Hepatocyte (in vitro differentiated cells): Measurements from ENCODE around the gene FBXO39. TPM values are rescaled to one million over a fixed set of nuclear protein-coding genes. Genes with fewer than 3 reads are reported as not detected.
A peak's percentile ranks its signal among the peaks of the same experiment; 100 is the strongest.
"Not testable (repeated sequence)": the region's sequence is repeated elsewhere in the genome, so short reads cannot be mapped to it uniquely, and the experiment has no call there.

Experiments
- DNase-seq: peaks from one replicate; pipeline ENCODE4 v3.0.0-alpha.2; 2016; ENCODE audit warnings: low spot score
- H2AFZ ChIP-seq: fragments of 200-600 bp; sonication (generic); 2 replicates; pipeline ENCODE4 v1.6.0; 2016; ENCODE audit warnings: antibody characterized with exemption, mild to moderate bottlenecking
- H3K27ac ChIP-seq: fragments of 200-600 bp; sonication (generic); 2 replicates; pipeline ENCODE4 v1.5.1; 2016; ENCODE audit warnings: mild to moderate bottlenecking
- H3K27me3 ChIP-seq: fragments of 200-600 bp; sonication (generic); 2 replicates; pipeline ENCODE4 v1.6.1; 2016
- H3K36me3 ChIP-seq: fragments of 200-600 bp; sonication (generic); replicated peaks from 2 replicates; pipeline ENCODE4 v1.5.1; 2016; ENCODE audit warnings: low read depth; ENCODE audit not compliant: insufficient read depth
- H3K4me1 ChIP-seq: fragments of 200-600 bp; sonication (generic); 2 replicates; pipeline ENCODE4 v1.5.1; 2016; ENCODE audit warnings: mild to moderate bottlenecking, moderate library complexity; ENCODE audit not compliant: insufficient read depth
- H3K4me2 ChIP-seq: fragments of 200-600 bp; sonication (generic); 2 replicates; pipeline ENCODE4 v1.6.0; 2016
- H3K4me3 ChIP-seq: fragments of 200-600 bp; sonication (generic); 2 replicates; pipeline ENCODE4 v1.5.1; 2016; ENCODE audit warnings: mild to moderate bottlenecking
- H3K79me2 ChIP-seq: fragments of 200-600 bp; sonication (generic); 2 replicates; pipeline ENCODE4 v1.6.0; 2017; ENCODE audit warnings: mild to moderate bottlenecking
- H3K9me2 ChIP-seq: fragments of 200-600 bp; sonication (generic); replicated peaks from 2 replicates; pipeline ENCODE4 v1.6.0; 2017; ENCODE audit warnings: mild to moderate bottlenecking; ENCODE audit not compliant: insufficient read depth
- H3K9me3 ChIP-seq: fragments of 200-600 bp; sonication (generic); 2 replicates; pipeline ENCODE4 v1.5.1; 2016; ENCODE audit warnings: low read depth, mild to moderate bottlenecking
- H4K20me1 ChIP-seq: fragments of 200-600 bp; sonication (generic); 2 replicates; pipeline ENCODE4 v1.6.0; 2016; ENCODE audit warnings: mild to moderate bottlenecking; ENCODE audit not compliant: insufficient read depth, poor library complexity, severe bottlenecking
- CTCF ChIP-seq: fragments of 200-600 bp; sonication (generic); IDR thresholded peaks from 2 replicates; pipeline ENCODE4 v1.5.1; 2016; ENCODE audit warnings: antibody characterized with exemption, mild to moderate bottlenecking; ENCODE audit not compliant: poor library complexity
- EZH2 ChIP-seq: fragments of 200-600 bp; sonication (generic); IDR thresholded peaks from 2 replicates; pipeline ENCODE4 v1.6.1; 2016; ENCODE audit warnings: antibody characterized with exemption, mild to moderate bottlenecking, borderline replicate concordance
- EZH2phosphoT487 ChIP-seq: fragments of 200-600 bp; sonication (generic); IDR thresholded peaks from one replicate; pipeline ENCODE4 v1.6.1; 2018; ENCODE audit warnings: antibody characterized with exemption, mild to moderate bottlenecking, low read depth, moderate library complexity; ENCODE audit not compliant: unreplicated experiment, severe bottlenecking
- WGBS: methylation state at CpG from one replicate; pipeline ENCODE4 v1.1.6; 2016; ENCODE audit warnings: low lambda C conversion rate; ENCODE audit errors: missing lambda C conversion rate; 5-methylcytosine and 5-hydroxymethylcytosine counted together
- polyA plus RNA-seq: library from polyadenylated mRNA; unstranded; fragments of >200 nt; fragmentation: Nextera tagmentation; extraction: Ambion mirVana; gene quantifications from 2 replicates; pipeline ENCODE4 v1.2.1, GENCODE V29; 2016
- total RNA-seq: library from RNA; depleted of rRNA; stranded (reverse); fragments of >200 nt; gene quantifications from 2 replicates; pipeline ENCODE4 v1.2.3, GENCODE V29; 2014

FBXO39 gene
- total RNA-seq, result not detected in 2 replicates
- polyA plus RNA-seq, result 0.28 TPM in 1 of 2 replicates, not detected in the other

- no peaks in the 10 kb centered on the region for H3K79me2 ChIP-seq
- no peak within 1 kb of the TSS for H2AFZ ChIP-seq
Measured at GRCh38 chr17:6775871-6776405, at the start of gene FBXO39. TSS of gene FBXO39 (plus strand) at chr17:6776215. CDS start at chr17:6779869, 3,654 bp downstream.

GRCh38 chr17:6729531-6729930, 46.5 kb upstream of the FBXO39 start:
- H3K27ac ChIP-seq, result no peak overlapping the region
- peaks cover 2% of the 10 kb centered on the region for H3K27me3 ChIP-seq
- H3K79me2 ChIP-seq, result no peaks in the 10 kb centered on the region
- no peaks in the 10 kb centered on the region for H3K4me1 ChIP-seq
- no peak for DNase-seq
- no peak overlapping the region for H2AFZ ChIP-seq
- no peak overlapping the region for H3K4me2 ChIP-seq
- no peaks in the 10 kb centered on the region for H3K9me2 ChIP-seq
- H4K20me1 ChIP-seq, result no peaks in the 10 kb centered on the region
- TF ChIP-seq CTCF, result no peak
- TF ChIP-seq EZH2, result no peak
- TF ChIP-seq EZH2phosphoT487, result no peak
- WGBS, result 29% methylated on average over 4 of the region's 4 CpGs
- no peaks in the 10 kb centered on the region for H3K9me3 ChIP-seq
- no peaks in the 10 kb centered on the region for H3K36me3 ChIP-seq
- H3K4me3 ChIP-seq, result no peak overlapping the region

More at GRCh38 chr17:6775871-6776405, at the start of gene FBXO39:
- Histone ChIP-seq H3K27ac (no peak within 1 kb of the TSS), H4K20me1 (no peaks in the 10 kb centered on the region), H3K4me3 (no peak within 1 kb of the TSS), H3K9me2 (no peaks in the 10 kb centered on the region), H3K27me3 (peaks cover 42% of the 10 kb centered on the region), H3K36me3 (no peaks in the 10 kb centered on the region), H3K9me3 (no peaks in the 10 kb centered on the region), H3K4me2 (peak within 1 kb of the TSS; percentile 77), H3K4me1 (no peaks in the 10 kb centered on the region)
- TF ChIP-seq EZH2 (peak; percentile 46), EZH2phosphoT487 (no peak)
- WGBS, result 6% methylated on average over 43 of the region's 49 CpGs
- no peak for DNase-seq

GRCh38 chr17:6746665-6747064, 29.4 kb upstream of the FBXO39 start:
- H4K20me1 ChIP-seq, H3K79me2 ChIP-seq, H3K4me3 ChIP-seq, H3K4me2 ChIP-seq, H3K4me1 ChIP-seq, H3K27me3 ChIP-seq, H2AFZ ChIP-seq, H3K9me2 ChIP-seq, H3K36me3 ChIP-seq, H3K27ac ChIP-seq, DNase-seq, H3K9me3 ChIP-seq: not testable (repeated sequence)
- WGBS, result 95% methylated on average over 6 of the region's 6 CpGs

GRCh38 chr17:6748617-6749016, 27.4 kb upstream of the FBXO39 start:
- Histone ChIP-seq H3K79me2 (no peaks in the 10 kb centered on the region), H3K4me1 (peaks cover 11% of the 10 kb centered on the region), H3K9me2 (no peaks in the 10 kb centered on the region), H3K4me2 (no peak overlapping the region), H2AFZ (no peak overlapping the region), H4K20me1 (no peaks in the 10 kb centered on the region), H3K4me3 (no peak overlapping the region), H3K27ac (no peak overlapping the region), H3K36me3 (no peaks in the 10 kb centered on the region), H3K27me3 (no peaks in the 10 kb centered on the region), H3K9me3 (no peaks in the 10 kb centered on the region)
- TF ChIP-seq CTCF (no peak), EZH2 (no peak), EZH2phosphoT487 (no peak)
- no peak for DNase-seq

- H3K79me2 ChIP-seq, result no peaks in the 10 kb centered on the region
- TF ChIP-seq EZH2 (no peak), CTCF (peak; percentile 2), EZH2phosphoT487 (no peak)
- no peak overlapping the region for H3K27ac ChIP-seq
- H2AFZ ChIP-seq, result no peak overlapping the region
- no peaks in the 10 kb centered on the region for H3K9me3 ChIP-seq
- H3K9me2 ChIP-seq, result no peaks in the 10 kb centered on the region
- no peak overlapping the region for H3K4me3 ChIP-seq
- no peaks in the 10 kb centered on the region for H3K27me3 ChIP-seq
- no peak for DNase-seq
- H4K20me1 ChIP-seq, result no peaks in the 10 kb centered on the region
- no peaks in the 10 kb centered on the region for H3K36me3 ChIP-seq
- 86% methylated on average over 6 of the region's 6 CpGs for WGBS
- no peak overlapping the region for H3K4me2 ChIP-seq
- H3K4me1 ChIP-seq, result peaks cover 11% of the 10 kb centered on the region
Measured at GRCh38 chr17:6749519-6749918, 26.5 kb upstream of the FBXO39 start.
